ENCODE measurements around the gene S100PBP.
A peak's percentile ranks its signal among the peaks of the same experiment; 100 is the strongest.

Gene S100PBP

GRCh38 chr1:32830092-32830852 lies 12.8 kb downstream of the S100PBP start:
- ChIA-PET CTCF (interaction anchor here (0.7 kb wide), 1 partner anchor 308 kb away, joined by 3 read pairs; no protein-coding TSS in a partner anchor), POLR2A (no interaction called here)
- no peak for DNase-seq (ENCODE audit: extremely low spot score)
- no peak for TF ChIP-seq NFRKB (IDR thresholded peaks at IDR 0.05)

GRCh38 chr1:32831878-32832277 lies 14.4 kb downstream of the S100PBP start:
- DNase-seq (ENCODE audit: extremely low spot score): no peak
- POLR2A ChIA-PET: no interaction called here
- no peak for TF ChIP-seq LEF1 (IDR thresholded peaks at IDR 0.05; ENCODE audit: borderline replicate concordance)
- TF ChIP-seq ARNT (IDR thresholded peaks at IDR 0.05): no peak
- TF ChIP-seq NFRKB (IDR thresholded peaks at IDR 0.05): no peak
- TF ChIP-seq HDGF (IDR thresholded peaks at IDR 0.05; ENCODE audit: borderline replicate concordance): no peak
- no peak for TF ChIP-seq L3MBTL2 (conservative IDR thresholded peaks at IDR 0.05)
- no peak for TF ChIP-seq BHLHE40 (IDR thresholded peaks at IDR 0.05; ENCODE audit: borderline replicate concordance)
- TF ChIP-seq ZNF384 (IDR thresholded peaks at IDR 0.05): no peak
- CTCF ChIA-PET: interaction anchor here (0.6 kb wide), 1 partner anchor 416 kb away, joined by 3 read pairs; no protein-coding TSS in a partner anchor

- DNase-seq (ENCODE audit: extremely low spot score): no peak
- TF ChIP-seq LEF1 (IDR thresholded peaks at IDR 0.05; ENCODE audit: borderline replicate concordance) (no peak), ELF4 (IDR thresholded peaks at IDR 0.05) (no peak), HDGF (IDR thresholded peaks at IDR 0.05; ENCODE audit: borderline replicate concordance) (no peak), ARNT (IDR thresholded peaks at IDR 0.05) (no peak), FOXM1 (IDR thresholded peaks at IDR 0.05; ENCODE audit: borderline replicate concordance) (no peak), FOXK2 (IDR thresholded peaks at IDR 0.05) (no peak), CTBP1 (IDR thresholded peaks at IDR 0.05; ENCODE audit: borderline replicate concordance) (no peak), ZNF384 (IDR thresholded peaks at IDR 0.05) (no peak), SP1 (IDR thresholded peaks at IDR 0.05) (no peak), FOXA1 (IDR thresholded peaks at IDR 0.05) (no peak), L3MBTL2 (conservative IDR thresholded peaks at IDR 0.05) (no peak), TARDBP (IDR thresholded peaks at IDR 0.05) (no peak), SUZ12 (IDR thresholded peaks at IDR 0.05) (no peak), BHLHE40 (IDR thresholded peaks at IDR 0.05; ENCODE audit: borderline replicate concordance) (no peak), NFRKB (IDR thresholded peaks at IDR 0.05) (no peak)
- TF ChIP-seq, protein P1, sequence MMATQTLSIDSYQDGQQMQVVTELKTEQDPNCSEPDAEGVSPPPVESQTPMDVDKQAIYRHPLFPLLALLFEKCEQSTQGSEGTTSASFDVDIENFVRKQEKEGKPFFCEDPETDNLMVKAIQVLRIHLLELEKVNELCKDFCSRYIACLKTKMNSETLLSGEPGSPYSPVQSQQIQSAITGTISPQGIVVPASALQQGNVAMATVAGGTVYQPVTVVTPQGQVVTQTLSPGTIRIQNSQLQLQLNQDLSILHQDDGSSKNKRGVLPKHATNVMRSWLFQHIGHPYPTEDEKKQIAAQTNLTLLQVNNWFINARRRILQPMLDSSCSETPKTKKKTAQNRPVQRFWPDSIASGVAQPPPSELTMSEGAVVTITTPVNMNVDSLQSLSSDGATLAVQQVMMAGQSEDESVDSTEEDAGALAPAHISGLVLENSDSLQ (IDR thresholded peaks at IDR 0.05): no peak
- ChIA-PET CTCF (interaction anchor here (0.7 kb wide), 1 partner anchor 9 kb away, joined by 3 read pairs; no protein-coding TSS in a partner anchor), POLR2A (interaction anchor here (0.7 kb wide), 1 partner anchor 114 kb away, joined by 3 read pairs; no protein-coding TSS in a partner anchor)
Measured at GRCh38 chr1:32848354-32849063, 31.1 kb downstream of the S100PBP start.

GRCh38 chr1:32855861-32856617 lies 38.6 kb downstream of the S100PBP start:
- POLR2A ChIA-PET: no interaction called here
- CTCF ChIA-PET: no interaction called here
- no peak for DNase-seq (ENCODE audit: extremely low spot score)
- no peak for TF ChIP-seq FOXK2 (IDR thresholded peaks at IDR 0.05)
- no peak for TF ChIP-seq ARNT (IDR thresholded peaks at IDR 0.05)
- no peak for TF ChIP-seq ZNF384 (IDR thresholded peaks at IDR 0.05)
- TF ChIP-seq ELF4 (IDR thresholded peaks at IDR 0.05): no peak
- TF ChIP-seq, protein P1 (IDR thresholded peaks at IDR 0.05): no peak
- TF ChIP-seq FOXA1 (IDR thresholded peaks at IDR 0.05): no peak
- TF ChIP-seq TARDBP (IDR thresholded peaks at IDR 0.05): no peak
- no peak for TF ChIP-seq FOXM1 (IDR thresholded peaks at IDR 0.05; ENCODE audit: borderline replicate concordance)

DNA sequence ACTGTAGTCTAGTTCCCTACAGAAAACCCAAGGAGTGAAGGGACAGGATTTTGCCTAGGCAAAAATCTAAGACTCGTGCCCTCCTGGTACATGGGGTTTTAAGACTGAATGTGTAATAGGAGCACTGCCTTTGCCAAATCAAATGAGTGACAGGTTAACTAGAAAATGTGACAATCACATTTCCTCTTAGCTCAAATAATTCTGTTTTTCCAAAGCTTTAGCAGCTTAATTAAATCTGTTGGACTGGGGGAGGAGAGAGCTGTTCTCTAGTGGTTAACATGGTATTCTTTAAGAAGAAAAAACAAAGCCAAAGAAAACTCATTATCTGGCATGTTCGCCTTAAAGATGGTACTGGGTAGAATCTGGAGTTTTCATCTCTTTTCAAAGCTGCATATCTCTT lies 40.7 kb downstream of the S100PBP start:
- TF ChIP-seq, protein P1 (IDR thresholded peaks at IDR 0.05): peak; percentile 27; the same call in 1 of the 2 replicates
- TF ChIP-seq LEF1 (IDR thresholded peaks at IDR 0.05; ENCODE audit: borderline replicate concordance) (no peak), FOXK2 (IDR thresholded peaks at IDR 0.05) (no peak)
- DNase-seq (ENCODE audit: extremely low spot score): no peak
- ChIA-PET CTCF (interaction anchor here (0.6 to 1.3 kb wide), 2 partner anchors 14 to 66 kb away, joined by 3 to 6 read pairs; no protein-coding TSS in a partner anchor), POLR2A (no interaction called here)

- DNase-seq (ENCODE audit: extremely low spot score): no peak
- CTCF ChIA-PET: interaction anchor here (1.3 kb wide), 1 partner anchor 13 kb away, joined by 6 read pairs; no protein-coding TSS in a partner anchor
- POLR2A ChIA-PET: no interaction called here
- no peak for TF ChIP-seq SP1 (IDR thresholded peaks at IDR 0.05)
- TF ChIP-seq, protein P1 (IDR thresholded peaks at IDR 0.05): no peak
- TF ChIP-seq SUZ12 (IDR thresholded peaks at IDR 0.05): no peak
- TF ChIP-seq LEF1 (IDR thresholded peaks at IDR 0.05; ENCODE audit: borderline replicate concordance): no peak
- TF ChIP-seq ARNT (IDR thresholded peaks at IDR 0.05): no peak
- no peak for TF ChIP-seq ZNF384 (IDR thresholded peaks at IDR 0.05)
- TF ChIP-seq FOXM1 (IDR thresholded peaks at IDR 0.05; ENCODE audit: borderline replicate concordance): no peak
- no peak for TF ChIP-seq FOXA1 (IDR thresholded peaks at IDR 0.05)
- no peak for TF ChIP-seq BHLHE40 (IDR thresholded peaks at IDR 0.05; ENCODE audit: borderline replicate concordance)
- TF ChIP-seq ELF4 (IDR thresholded peaks at IDR 0.05): no peak
- TF ChIP-seq FOXK2 (IDR thresholded peaks at IDR 0.05): no peak
- no peak for TF ChIP-seq TARDBP (IDR thresholded peaks at IDR 0.05)
- TF ChIP-seq CTBP1 (IDR thresholded peaks at IDR 0.05; ENCODE audit: borderline replicate concordance): no peak
Measured at GRCh38 chr1:32858791-32859190, 41.3 kb downstream of the S100PBP start.
